SKM-1 treated with dmso at 0.1 percent for 144 hours (cell line): ENCODE results near the gene KNDC1.

Experiments
- DNase-seq: peaks from one replicate; lab custom pipeline; 2025; ENCODE audit not compliant: unreplicated experiment; lab: John Stamatoyannopoulos, UW

KNDC1 gene

GRCh38 chr10:133189256-133189655 lies 29.2 kb downstream of the KNDC1 start:
- DNase-seq = no peak

GRCh38 chr10:133189726-133190125 lies 29.7 kb downstream of the KNDC1 start:
- DNase-seq = no peak

GRCh38 chr10:133190225-133190624 lies 30.2 kb downstream of the KNDC1 start:
- no peak for DNase-seq

GRCh38 chr10:133191651-133192050 lies 31.6 kb downstream of the KNDC1 start:
- no peak for DNase-seq

- no peak for DNase-seq
These were observed 34.1 kb downstream of the KNDC1 start for GRCh38 chr10:133194151-133194550.

- no peak for DNase-seq
These were observed 35.1 kb downstream of the KNDC1 start for GRCh38 chr10:133195096-133195495.

GRCh38 chr10:133195611-133196010 lies 35.6 kb downstream of the KNDC1 start:
- DNase-seq = no peak

GRCh38 chr10:133196221-133196915 lies 36.3 kb downstream of the KNDC1 start:
- no peak for DNase-seq

GRCh38 chr10:133196936-133197758 lies 37.1 kb downstream of the KNDC1 start:
- no peak for DNase-seq

GRCh38 chr10:133197786-133198185 lies 37.8 kb downstream of the KNDC1 start:
- DNase-seq = no peak

- DNase-seq = no peak
These were observed 38.2 kb downstream of the KNDC1 start for GRCh38 chr10:133198206-133198605.

GRCh38 chr10:133198621-133199487 lies 38.8 kb downstream of the KNDC1 start:
- no peak for DNase-seq

- DNase-seq = no peak
These were observed 39.5 kb downstream of the KNDC1 start for GRCh38 chr10:133199488-133199885.

- no peak for DNase-seq
These were observed 40.1 kb downstream of the KNDC1 start for GRCh38 chr10:133199992-133200611.

- DNase-seq = no peak
These were observed 40.6 kb downstream of the KNDC1 start for GRCh38 chr10:133200621-133201031.

- no peak for DNase-seq
These were observed 41.3 kb downstream of the KNDC1 start for GRCh38 chr10:133201151-133201947.

GRCh38 chr10:133201948-133202725 lies 42.1 kb downstream of the KNDC1 start:
- no peak for DNase-seq

GRCh38 chr10:133202778-133203651 lies 43.0 kb downstream of the KNDC1 start:
- no peak for DNase-seq
